Stimulated activated CD8-positive, alpha-beta memory T cell treated with anti-CD3 and anti-CD28 coated beads, Interleukin-2, amount 100 ng/mL, for 1 hour (primary cell): Measurements from ENCODE around the gene ACAA2.
"Not testable (repeated sequence)": the region's sequence is repeated elsewhere in the genome, so short reads cannot be mapped to it uniquely, and the experiment has no call there.

Source experiments
- DNase-seq, 2 donors: peaks; one replicate each; pipeline ENCODE4 v3.0.0-alpha.2; 2020; ENCODE audit warnings: low read depth in 2 of 2

ACAA2 gene

DNA sequence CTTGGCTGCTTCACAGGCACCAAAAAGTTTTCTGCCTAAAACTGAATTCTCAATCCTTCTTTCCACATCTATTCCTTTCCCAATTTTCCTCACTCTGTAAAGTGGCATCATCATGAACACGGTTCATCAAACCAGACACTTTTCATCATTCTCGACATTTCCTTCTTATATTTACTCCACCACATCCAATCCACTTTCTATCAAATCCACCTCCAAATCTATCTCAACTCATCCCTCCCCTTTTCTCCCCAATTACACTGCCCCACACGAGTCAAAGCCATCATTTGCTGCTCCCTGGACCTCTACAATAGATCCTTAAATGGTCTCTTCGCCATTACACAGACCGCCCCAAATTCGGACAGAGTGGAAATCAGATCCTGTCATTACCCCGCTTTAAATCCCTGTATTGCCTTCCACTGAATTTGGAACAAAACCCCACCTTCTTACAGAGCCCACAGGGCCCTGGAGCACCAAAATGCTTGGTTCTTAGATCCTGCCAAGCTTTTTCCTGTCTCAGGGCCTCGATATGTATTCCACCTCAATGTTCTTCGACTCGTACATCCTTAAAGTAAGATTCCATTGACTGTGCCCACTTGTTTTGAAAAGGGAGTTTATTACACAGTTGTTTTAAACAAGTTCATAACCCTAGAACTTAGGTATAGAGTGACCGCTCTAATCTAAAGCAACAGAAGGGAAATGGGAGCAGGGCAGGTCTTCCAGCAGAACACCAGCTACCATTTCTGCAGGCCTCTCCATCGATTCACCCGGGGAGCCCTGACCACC lies 856 bp downstream of the ACAA2 start:
- DNase-seq: no peak

GRCh38 chr18:49811151-49811938 lies 2.0 kb downstream of the ACAA2 start:
- no peak for DNase-seq

- not testable (repeated sequence) for DNase-seq
Observed at GRCh38 chr18:49808553-49809191, 4.7 kb downstream of the ACAA2 start.

GRCh38 chr18:49804096-49804495 lies 9.2 kb downstream of the ACAA2 start:
- no peak for DNase-seq

DNA sequence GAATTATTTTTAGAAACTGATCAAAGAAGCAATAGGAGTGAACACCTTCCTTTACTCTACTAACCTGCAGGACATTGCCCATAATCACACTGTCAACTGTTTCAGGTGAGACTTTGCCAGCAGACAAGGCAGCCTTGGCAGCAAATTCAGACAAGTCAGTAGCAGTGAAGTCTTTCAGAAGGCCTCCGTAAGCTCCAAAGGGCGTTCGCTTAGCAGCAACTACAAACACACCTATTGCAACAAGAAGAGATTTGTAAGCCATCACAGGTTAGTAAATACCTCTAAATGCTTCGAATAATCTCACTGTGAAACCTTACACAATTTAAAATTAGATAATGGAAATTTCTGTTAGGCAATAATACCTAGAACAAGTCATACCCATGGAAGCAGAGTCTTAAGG lies 10.7 kb downstream of the ACAA2 start:
- DNase-seq: no peak

DNA sequence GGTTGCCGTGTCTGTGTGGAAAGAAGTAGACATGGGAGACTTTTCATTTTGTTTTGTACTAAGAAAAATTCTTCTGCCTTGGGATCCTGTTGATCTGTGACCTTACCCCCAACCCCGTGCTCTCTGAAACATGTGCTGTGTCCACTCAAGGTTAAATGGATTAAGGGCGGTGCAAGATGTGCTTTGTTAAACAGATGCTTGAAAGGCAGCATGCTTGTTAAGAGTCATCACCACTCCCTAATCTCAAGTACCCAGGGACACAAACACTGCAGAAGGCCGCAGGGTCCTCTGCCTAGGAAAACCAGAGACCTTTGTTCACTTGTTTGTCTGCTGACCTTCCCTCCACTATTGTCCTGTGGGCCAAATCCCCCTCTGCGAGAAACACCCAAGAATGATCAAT lies 12.8 kb downstream of the ACAA2 start:
- not testable (repeated sequence) for DNase-seq

DNA sequence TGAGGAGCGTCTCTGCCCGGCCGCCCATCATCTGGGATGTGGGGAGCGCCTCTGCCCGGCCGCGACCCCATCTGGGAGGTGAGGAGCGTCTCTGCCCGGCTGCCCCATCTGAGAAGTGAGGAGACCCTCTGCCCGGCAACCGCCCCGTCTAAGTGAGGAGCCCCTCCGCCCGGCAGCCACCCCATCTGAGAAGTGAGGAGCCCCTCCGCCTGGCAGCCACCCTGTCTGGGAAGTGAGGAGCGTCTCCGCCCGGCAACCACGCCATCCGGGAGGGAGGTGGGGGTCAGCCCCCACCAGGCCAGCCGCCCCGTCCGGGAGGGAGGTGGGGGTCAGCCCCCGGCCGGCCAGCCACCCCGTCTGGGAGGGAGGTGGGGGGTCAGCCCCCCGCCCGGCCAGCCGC lies 13.5 kb downstream of the ACAA2 start:
- not testable (repeated sequence) for DNase-seq

DNA sequence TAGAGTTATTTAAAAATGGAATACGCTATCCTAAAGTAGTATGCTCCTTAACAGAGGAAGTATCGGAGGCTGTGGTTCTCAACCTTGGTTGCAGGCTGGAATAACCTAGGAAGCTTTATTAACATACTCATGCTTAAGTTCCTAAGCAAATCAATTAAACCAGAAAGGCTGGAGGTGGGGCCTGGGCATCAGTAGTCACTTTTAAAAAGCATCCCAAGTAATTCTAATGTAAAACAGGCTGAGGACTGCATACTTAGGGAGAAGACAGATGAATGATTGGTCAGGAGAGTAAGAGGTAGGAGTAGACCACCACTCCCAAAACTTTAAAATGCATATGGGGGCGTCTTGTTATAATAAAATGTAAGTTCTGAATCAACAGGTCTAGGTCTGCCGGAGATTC lies 15.3 kb downstream of the ACAA2 start:
- no peak for DNase-seq

DNA sequence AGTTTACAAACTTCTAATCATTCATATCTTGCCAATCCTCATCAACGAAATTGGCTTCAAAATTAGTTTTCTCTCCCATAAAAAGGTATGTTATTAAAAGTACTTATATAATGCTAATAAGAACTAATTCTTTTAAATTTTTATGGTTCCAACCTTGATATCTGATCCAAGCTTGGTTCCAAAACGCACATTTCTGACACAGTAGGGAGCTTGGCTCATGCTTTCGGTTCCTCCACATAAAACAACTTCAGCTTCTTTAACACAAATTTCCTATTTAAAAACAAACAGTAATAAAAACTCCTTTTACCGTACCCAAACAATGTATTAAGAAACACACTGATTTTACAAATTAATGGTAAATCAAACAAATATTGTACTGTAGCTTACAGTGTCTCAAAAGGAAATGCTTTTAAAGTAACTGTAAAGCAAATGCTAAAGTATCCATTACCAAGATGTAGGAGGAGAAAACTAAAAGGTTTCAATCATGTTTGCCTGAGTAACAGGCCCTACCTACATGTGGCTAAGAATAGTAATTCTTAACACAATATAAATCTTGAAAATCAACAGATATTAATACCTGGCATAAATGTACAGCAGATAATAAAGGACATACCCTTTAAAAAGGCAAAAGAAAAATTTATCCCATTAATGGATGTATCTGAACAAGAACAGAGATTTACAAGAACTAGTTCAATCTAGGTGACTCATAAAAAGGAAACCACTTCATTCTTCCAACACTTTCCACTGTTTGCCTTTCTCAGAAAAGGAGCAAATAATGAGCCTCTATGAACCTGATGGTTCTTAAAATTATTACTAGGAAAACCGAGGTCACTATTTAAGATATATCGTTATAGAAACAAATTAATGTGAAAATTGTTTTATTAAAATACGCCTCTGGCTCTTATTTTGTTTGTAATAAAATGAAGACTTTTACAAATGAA lies 17.5 kb downstream of the ACAA2 start:
- no peak for DNase-seq

DNA sequence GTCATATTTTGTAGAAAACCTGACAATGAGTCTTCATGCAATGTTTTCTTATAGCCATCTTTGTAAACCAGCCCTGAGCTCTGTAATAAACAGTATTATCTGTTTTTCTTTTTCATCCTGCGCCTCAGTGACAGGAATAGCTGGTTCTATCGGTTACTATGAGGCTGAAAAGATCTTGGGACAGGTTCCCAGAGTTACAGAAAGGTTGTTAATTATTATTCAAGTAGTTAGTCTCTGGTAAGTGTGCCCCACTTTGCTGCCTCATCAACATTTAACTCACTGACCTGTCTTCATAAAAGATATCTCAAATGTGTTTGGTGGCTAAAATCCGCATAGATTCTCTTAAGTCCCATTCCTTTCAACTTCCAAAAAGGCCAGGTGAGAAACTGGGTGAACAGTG lies 18.6 kb downstream of the ACAA2 start:
- no peak for DNase-seq

DNA sequence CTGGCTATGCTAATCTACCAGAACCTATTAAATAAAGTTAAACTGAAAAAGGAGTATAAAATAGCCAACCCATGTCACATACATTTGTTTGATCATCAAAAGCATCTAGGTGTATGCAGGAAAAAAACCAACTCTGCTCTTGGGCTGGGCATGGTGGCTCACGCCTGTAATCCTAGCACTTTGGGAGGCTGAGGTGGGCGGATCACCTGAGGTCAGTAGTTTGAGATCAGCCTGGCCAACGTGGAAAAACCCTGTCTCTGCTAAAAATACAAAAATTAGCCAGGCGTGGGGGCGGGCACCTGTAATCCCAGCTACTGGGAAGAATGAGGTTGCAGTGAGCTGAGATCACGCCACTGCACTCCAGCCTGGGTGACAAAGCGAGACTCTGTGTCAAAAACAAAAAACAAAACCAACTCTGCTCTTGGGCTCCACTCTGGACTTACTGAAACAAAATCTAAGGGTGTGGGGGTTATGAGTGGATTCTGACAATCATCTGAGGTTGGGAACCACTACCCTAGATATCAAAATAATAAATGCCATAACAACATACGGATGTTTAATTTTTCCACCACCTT lies 23.7 kb downstream of the ACAA2 start:
- not testable (repeated sequence) for DNase-seq

DNA sequence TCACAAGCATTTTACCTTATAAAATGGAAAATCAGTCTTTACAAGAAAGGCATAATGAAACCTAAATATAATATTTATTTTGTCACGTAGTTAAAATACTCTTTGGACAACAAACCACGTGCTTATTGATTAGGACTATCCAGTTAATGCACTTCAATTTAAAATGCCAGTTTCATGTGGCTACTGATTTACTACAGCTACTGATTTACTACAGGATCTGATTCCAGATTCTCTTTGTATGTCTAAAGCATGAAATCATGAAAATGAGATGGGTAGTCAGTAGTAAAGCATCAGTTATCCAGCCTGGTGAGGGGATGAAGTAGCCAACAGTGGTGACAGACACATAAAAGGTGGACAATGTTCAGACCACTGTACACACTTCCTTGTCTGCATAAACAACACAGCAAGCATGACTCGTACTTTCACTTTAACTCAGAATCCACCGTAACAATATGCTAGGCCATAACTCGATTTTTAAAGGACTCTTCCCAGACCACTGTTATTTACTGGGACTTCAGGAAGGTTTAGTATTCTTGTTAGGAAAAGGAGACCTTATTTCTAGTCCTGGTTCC lies 24.9 kb downstream of the ACAA2 start:
- no peak for DNase-seq

DNA sequence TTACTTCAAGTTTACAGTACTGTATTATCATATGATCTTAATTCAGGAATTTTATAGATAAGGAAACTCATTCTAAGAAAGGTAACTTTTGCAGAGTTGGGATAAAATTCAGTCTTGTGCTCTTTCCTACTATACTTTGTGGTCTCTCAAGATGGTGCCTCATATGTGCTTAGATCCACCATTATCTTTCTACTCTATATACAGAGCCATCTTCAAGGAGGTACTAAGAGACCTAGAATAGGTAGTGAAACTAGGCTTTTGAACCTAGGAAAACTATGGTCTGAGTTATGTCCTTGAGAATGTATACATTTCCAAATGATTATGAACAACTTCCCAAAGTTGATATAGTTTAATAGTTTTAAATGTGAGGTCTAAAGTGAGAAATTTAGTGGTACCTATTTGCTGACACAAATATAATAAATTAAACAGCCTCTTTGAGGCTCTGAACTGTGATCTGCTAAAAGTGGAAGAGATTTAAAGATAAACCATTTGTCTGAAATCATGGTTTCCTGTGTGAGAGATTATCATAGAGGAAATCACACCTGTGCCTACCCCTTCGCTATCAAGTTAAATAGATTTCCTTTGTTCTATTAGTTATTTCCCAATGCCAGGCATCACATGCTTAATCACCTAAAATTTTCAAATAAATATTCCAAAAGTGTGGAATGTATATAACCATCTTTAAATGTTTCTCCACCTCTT lies 27.2 kb downstream of the ACAA2 start:
- no peak for DNase-seq

GRCh38 chr18:49784427-49785185 lies 28.7 kb downstream of the ACAA2 start:
- no peak for DNase-seq

DNA sequence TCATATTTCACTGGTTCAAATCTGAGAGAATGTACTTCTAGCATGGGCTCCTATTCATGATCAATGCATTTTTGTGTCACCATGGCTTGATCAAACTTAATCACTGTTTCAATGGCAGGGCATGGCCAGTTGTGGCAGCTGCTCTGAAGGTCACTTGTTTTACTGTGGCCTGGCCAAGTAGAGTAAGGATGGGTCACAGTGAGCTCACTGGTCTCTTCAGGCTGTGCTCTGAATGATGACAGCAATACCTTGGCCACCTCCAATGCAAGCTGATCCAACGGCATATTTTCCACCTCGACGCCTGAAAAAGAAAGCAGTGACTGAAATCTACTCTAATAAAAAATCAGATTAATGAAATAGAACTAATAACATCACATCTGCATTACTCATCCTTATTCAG lies 29.7 kb downstream of the ACAA2 start:
- DNase-seq: not testable (repeated sequence)

- no peak for DNase-seq
Observed at GRCh38 chr18:49778826-49779465, 34.4 kb downstream of the ACAA2 start.

- no peak for DNase-seq
Observed at GRCh38 chr18:49769047-49769728, 44.1 kb downstream of the ACAA2 start.

DNA sequence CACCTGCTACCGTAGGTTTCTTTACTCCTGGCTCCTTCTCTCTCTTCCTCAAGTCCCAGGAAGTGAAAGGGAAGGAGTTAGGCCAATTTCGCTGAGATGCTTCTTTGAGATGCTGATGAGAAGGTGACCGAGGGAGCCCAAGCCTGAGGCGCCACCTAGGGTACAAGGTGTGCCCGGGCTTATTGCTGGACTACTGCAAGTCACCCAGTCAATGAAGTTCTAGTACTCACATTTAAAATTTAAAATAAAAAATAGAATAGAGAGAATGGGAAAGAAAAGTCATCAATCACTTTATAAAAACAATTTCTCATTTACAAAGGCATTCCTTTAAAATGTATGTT lies 45.3 kb downstream of the ACAA2 start:
- no peak for DNase-seq
